CD4-positive, alpha-beta T cell (primary cell): ENCODE measurements around the gene TNFRSF1B. TPM values are rescaled to one million over a fixed set of nuclear protein-coding genes. Genes with fewer than 3 reads are reported as not detected.

Experiments used
- ATAC-seq: fragments of 200-7000 bp; cut with Tn5 transposase; one replicate; pipeline ENCODE4 v1.10.0; 2022; ENCODE audit warnings: mild to moderate bottlenecking; ENCODE audit not compliant: poor library complexity
- CTCF ChIA-PET: fragments of 350-600 bp; sonication (Branson Sonifier 250); formaldehyde crosslinking; loops from one replicate; lab custom pipeline; 2021; ENCODE audit warnings: antibody characterized with exemption, inconsistent platforms; lab: Charles Lee
- POLR2A ChIA-PET: fragments of 350-600 bp; sonication (Branson Sonifier 250); formaldehyde crosslinking; loops from one replicate; lab custom pipeline; 2021; ENCODE audit warnings: antibody characterized with exemption, inconsistent platforms; lab: Charles Lee
- DNase-seq, 14 experiments: peaks; one replicate each; pipeline ENCODE4 v3.0.0-alpha.2; 2013 to 2020; ENCODE audit warnings: mixed read lengths in 2 of 14
- H3K27ac ChIP-seq, 2 donors: one replicate each; pipeline versions ENCODE4 v1.5.1 to v1.7.0; 2013; ENCODE audit warnings: low read length in 2 of 2, low read depth in 1 of 2, mild to moderate bottlenecking in 1 of 2
- H3K27me3 ChIP-seq, 2 experiments: 1 replicate in 1 of 2; 2 replicates in 1 of 2; pipeline versions ENCODE4 v1.6.1 to v1.7.0; 2013; ENCODE audit warnings: low read length in 2 of 2, control low read depth in 1 of 2, mild to moderate bottlenecking in 1 of 2, moderate library complexity in 1 of 2; ENCODE audit not compliant: insufficient read depth in 2 of 2, control insufficient read depth in 1 of 2
- H3K36me3 ChIP-seq: one replicate; pipeline ENCODE4 v1.6.1; 2013; ENCODE audit warnings: low read length, control low read depth; ENCODE audit not compliant: insufficient read depth
- H3K4me1 ChIP-seq: one replicate; pipeline ENCODE4 v1.6.1; 2013; ENCODE audit warnings: low read length, control low read depth; ENCODE audit not compliant: insufficient read depth
- H3K4me3 ChIP-seq: one replicate; pipeline ENCODE4 v1.5.1; 2013; ENCODE audit warnings: mild to moderate bottlenecking, low read length, moderate library complexity
- H3K9me3 ChIP-seq, 2 experiments: 1 replicate in 1 of 2; 2 replicates in 1 of 2; pipeline versions ENCODE4 v1.6.1 to v1.7.0; 2013; ENCODE audit warnings: low read length in 2 of 2, mild to moderate bottlenecking in 2 of 2, control low read depth in 1 of 2, moderate library complexity in 1 of 2; ENCODE audit not compliant: control insufficient read depth in 1 of 2, insufficient read depth in 1 of 2
- H3K27ac Mint-ChIP-seq: one replicate; pipeline ENCODE4 v1.8.0; 2020; ENCODE audit warnings: mixed read lengths
- H3K27me3 Mint-ChIP-seq: one replicate; pipeline ENCODE4 v1.8.0; 2021; ENCODE audit warnings: mixed read lengths
- H3K36me3 Mint-ChIP-seq: one replicate; pipeline ENCODE4 v1.8.0; 2021; ENCODE audit warnings: low read depth, mixed read lengths
- H3K4me1 Mint-ChIP-seq: one replicate; pipeline ENCODE4 v1.8.0; 2021; ENCODE audit warnings: low read depth, mixed read lengths
- H3K4me3 Mint-ChIP-seq: one replicate; pipeline ENCODE4 v1.8.0; 2020; ENCODE audit warnings: mild to moderate bottlenecking, mixed read lengths
- H3K9me3 Mint-ChIP-seq: one replicate; pipeline ENCODE4 v1.8.0; 2020; ENCODE audit warnings: mixed read lengths
- CTCF ChIP-seq: fragments of 200-600 bp; IDR thresholded peaks from one replicate; pipeline ENCODE4 v1.8.0; 2022; ENCODE audit warnings: antibody characterized with exemption, mild to moderate bottlenecking
- intact Hi-C, 2 experiments: fragments of 100-400 bp; cut with DNase I in 1 of 2; cut with micrococcal nuclease in 1 of 2; formaldehyde crosslinking; loops; one replicate each; pipeline versions ENCODE4 v1.15.1 to v1.9.0; 2023 to 2025; cut with DNase I, micrococcal nuclease
- total RNA-seq, 174 experiments: library from RNA in 2 of 174; stranded (reverse) in 2 of 174; gene quantifications; one replicate each; pipeline ENCODE4 v1.2.3 and lab custom pipeline; 2021 to 2026

Gene TNFRSF1B
- total RNA-seq, 2 experiments from 2014 or later: 61.9 to 62.6 TPM

DNA sequence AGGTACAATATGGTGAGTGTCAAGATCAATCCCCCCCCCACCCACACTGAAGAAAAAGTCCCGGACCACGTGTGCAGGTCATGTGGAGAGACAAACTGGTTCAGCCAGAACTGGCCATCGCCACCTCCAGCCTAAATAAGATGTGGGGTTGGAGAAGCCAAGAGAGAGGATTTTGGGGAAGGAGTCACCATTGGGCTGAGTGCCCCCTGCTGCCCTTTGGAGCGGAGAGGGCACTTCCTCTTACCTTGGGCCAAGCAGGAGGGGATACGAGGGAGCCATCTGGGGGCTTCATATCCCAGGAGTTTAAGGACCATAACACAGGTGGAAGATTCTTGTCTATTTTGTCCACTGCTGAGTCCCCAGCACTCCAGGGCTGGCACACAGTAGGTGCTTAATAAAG lies 2.6 kb upstream of the TNFRSF1B start:
- ChIA-PET CTCF (interaction anchor here (1.0 to 3.1 kb wide), 2 partner anchors 38 to 39 kb away, joined by 3 to 12 read pairs; no protein-coding TSS in a partner anchor), POLR2A (interaction anchor here (1.2 to 5.5 kb wide), 2 partner anchors 13 to 14 kb away, joined by 3 to 62 read pairs; no protein-coding TSS in a partner anchor)
- Histone ChIP-seq H3K27me3 (no peaks in the 10 kb centered on the region), H3K36me3 (peaks cover 2% of the 10 kb centered on the region), H3K4me3 (no peak overlapping the region), H3K9me3 (peaks cover 0 to 4% of the 10 kb centered on the region in 2 experiments), H3K4me1 (peaks cover 91% of the 10 kb centered on the region), H3K27ac (no peak overlapping the region)
- DNase-seq (no peak), ATAC-seq (no peak)
- peaks cover 63% of the 10 kb centered on the region for H3K4me1 Mint-ChIP-seq
- intact Hi-C loops: no loop called here
- peak overlapping the region; percentile 42 for H3K4me3 Mint-ChIP-seq
- peak overlapping the region; percentile 79 for H3K27ac Mint-ChIP-seq
- TF ChIP-seq CTCF: no peak
- no peaks in the 10 kb centered on the region for H3K27me3 Mint-ChIP-seq
- H3K36me3 Mint-ChIP-seq: peaks cover 19% of the 10 kb centered on the region
- H3K9me3 Mint-ChIP-seq: no peaks in the 10 kb centered on the region

- Mint-ChIP-seq H3K4me1 (peaks cover 69% of the 10 kb centered on the region), H3K27ac (no peak overlapping the region), H3K4me3 (peak overlapping the region; percentile 97), H3K27me3 (no peaks in the 10 kb centered on the region), H3K36me3 (peaks cover 27% of the 10 kb centered on the region), H3K9me3 (no peaks in the 10 kb centered on the region)
- no peak for TF ChIP-seq CTCF
- DNase-seq (peak in 2 of 14 experiments; percentile 58 to 66), ATAC-seq (no peak)
- POLR2A ChIA-PET: interaction anchor here (1.2 to 4.6 kb wide), 2 partner anchors 13 to 14 kb away, joined by 3 to 44 read pairs; no protein-coding TSS in a partner anchor
- peaks cover 12% of the 10 kb centered on the region for H3K36me3 ChIP-seq
- H3K4me1 ChIP-seq: peaks cover 91% of the 10 kb centered on the region
- intact Hi-C loops: loop anchor here (5.0 kb wide), 1 partner anchor 42 kb away; no protein-coding TSS in a partner anchor
- no peak overlapping the region for H3K27ac ChIP-seq
- no peaks in the 10 kb centered on the region for H3K27me3 ChIP-seq
- H3K9me3 ChIP-seq: no peaks in the 10 kb centered on the region
- CTCF ChIA-PET: interaction anchor here (1.0 to 3.1 kb wide), 2 partner anchors 37 to 40 kb away, joined by 3 to 12 read pairs; no protein-coding TSS in a partner anchor
- no peak overlapping the region for H3K4me3 ChIP-seq
Measured at GRCh38 chr1:12165342-12165741, 1.4 kb upstream of the TNFRSF1B start.

DNA sequence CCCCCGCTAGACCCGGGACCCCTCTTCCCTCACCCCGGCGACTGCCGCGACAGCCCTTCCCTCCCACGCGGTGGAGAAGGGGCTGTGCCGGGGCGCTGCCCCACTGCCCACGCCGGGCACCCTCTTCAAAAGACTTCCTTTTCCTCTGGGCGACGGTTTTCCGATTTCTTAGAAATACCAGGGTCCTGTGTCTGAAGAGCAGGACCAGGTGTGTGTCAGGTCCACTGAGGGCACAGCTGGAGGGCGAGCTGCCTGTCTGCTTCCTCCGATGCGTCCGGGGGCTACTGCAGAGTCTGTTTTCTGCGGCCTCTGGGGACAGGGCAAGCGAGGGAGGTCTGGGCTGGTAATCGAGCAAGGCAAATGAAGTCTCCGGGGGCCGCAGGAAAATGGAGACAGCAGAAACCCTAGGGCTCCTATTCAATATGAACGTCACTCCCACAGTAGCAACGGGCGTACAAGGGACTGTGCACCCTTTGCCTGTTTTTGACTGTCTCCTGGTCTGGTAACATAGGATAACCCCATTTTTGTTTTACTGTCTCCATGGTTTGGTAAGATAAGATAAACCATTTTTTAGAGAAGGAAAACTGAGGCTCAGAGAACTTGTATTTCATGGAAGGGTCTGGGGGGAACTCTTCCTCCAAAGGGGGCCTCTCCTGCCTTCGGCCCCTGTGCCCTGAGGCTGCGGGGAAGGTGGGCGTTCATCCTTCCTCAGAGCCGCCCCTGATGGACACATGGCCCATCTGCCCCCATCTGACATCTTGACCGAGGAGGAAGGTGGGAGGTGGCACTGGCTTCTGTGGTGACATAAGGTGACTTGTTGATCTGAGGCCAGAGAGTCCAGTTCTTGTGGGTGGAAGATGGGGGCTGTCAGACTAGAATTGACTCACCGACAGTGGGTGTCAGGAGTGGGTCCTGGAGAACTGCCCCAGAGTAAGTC lies 970 bp downstream of the TNFRSF1B start:
- Histone ChIP-seq H3K4me3 (peak overlapping the region; percentile 94), H3K9me3 (no peaks in the 10 kb centered on the region), H3K36me3 (peaks cover 21% of the 10 kb centered on the region), H3K4me1 (peaks cover 91% of the 10 kb centered on the region), H3K27ac (peak overlapping the region; percentile 82 to 83), H3K27me3 (no peaks in the 10 kb centered on the region)
- Mint-ChIP-seq H3K27ac (peak overlapping the region; percentile 96), H3K4me3 (peak overlapping the region; percentile 99), H3K9me3 (no peaks in the 10 kb centered on the region), H3K27me3 (no peaks in the 10 kb centered on the region), H3K4me1 (peaks cover 66% of the 10 kb centered on the region), H3K36me3 (peaks cover 41% of the 10 kb centered on the region)
- POLR2A ChIA-PET: interaction anchor here (0.7 to 4.6 kb wide), 8 partner anchors 7 to 43 kb away, joined by 3 to 54 read pairs (median 6); no protein-coding TSS in a partner anchor
- DNase-seq (peak in 3 of 14 experiments; percentile 34 to 44 (median 38)), ATAC-seq (peak; percentile 50)
- intact Hi-C loops: loop anchor here (2.0 to 5.0 kb wide), 2 partner anchors 40 to 43 kb away; no protein-coding TSS in a partner anchor
- no peak for TF ChIP-seq CTCF
- CTCF ChIA-PET: interaction anchor here (1.8 to 7.7 kb wide), 3 partner anchors 11 to 43 kb away, joined by 12 to 41 read pairs (median 13); no protein-coding TSS in a partner anchor
